Measurements from ENCODE around the gene DTNA. TPM values are rescaled to one million over a fixed set of nuclear protein-coding genes. Genes with fewer than 3 reads are reported as not detected.
"Not testable (repeated sequence)": the region's sequence is repeated elsewhere in the genome, so short reads cannot be mapped to it uniquely, and the experiment has no call there.

DTNA gene
- total RNA-seq, 2 donors from 2014 or later: 10.7 to 76.2 TPM

DNA sequence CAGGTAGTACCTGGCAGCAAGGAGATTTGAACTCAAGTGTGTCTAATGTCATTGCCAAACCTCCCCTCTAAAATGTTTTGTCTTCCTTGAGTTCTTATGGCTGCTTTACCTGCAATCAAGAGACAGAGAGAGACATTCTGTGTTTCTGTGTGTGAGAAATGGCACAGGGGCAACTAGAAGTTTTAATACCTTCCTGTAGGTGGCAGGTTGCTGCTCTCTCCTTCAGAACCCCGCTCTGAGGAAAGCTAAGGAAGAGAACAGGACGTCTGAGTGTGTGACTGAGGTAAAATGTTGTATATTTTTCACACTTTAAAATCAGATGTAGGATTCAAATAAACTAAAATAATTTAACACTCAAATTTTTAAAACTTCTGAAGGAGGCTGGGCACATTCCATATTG, 19.2 kb downstream of the DTNA start:
- WGBS: 38% methylated on average over 2 of the region's 2 CpGs
- TF ChIP-seq, protein P1, sequence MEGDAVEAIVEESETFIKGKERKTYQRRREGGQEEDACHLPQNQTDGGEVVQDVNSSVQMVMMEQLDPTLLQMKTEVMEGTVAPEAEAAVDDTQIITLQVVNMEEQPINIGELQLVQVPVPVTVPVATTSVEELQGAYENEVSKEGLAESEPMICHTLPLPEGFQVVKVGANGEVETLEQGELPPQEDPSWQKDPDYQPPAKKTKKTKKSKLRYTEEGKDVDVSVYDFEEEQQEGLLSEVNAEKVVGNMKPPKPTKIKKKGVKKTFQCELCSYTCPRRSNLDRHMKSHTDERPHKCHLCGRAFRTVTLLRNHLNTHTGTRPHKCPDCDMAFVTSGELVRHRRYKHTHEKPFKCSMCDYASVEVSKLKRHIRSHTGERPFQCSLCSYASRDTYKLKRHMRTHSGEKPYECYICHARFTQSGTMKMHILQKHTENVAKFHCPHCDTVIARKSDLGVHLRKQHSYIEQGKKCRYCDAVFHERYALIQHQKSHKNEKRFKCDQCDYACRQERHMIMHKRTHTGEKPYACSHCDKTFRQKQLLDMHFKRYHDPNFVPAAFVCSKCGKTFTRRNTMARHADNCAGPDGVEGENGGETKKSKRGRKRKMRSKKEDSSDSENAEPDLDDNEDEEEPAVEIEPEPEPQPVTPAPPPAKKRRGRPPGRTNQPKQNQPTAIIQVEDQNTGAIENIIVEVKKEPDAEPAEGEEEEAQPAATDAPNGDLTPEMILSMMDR (IDR thresholded peaks at IDR 0.05): peak in 2 of 4 experiments; percentile 34 to 43
- no peak for TF ChIP-seq POLR2AphosphoS5 (IDR thresholded peaks at IDR 0.05)
- Histone ChIP-seq H3K4me1 (replicated peaks) (no peaks in the 10 kb centered on the region), H3K27me3 (replicated peaks; ENCODE audit: insufficient read depth) (no peaks in the 10 kb centered on the region), H3K27ac (peak overlapping the region in 1 of 2 donors; percentile 38), H3K36me3 (no peaks in the 10 kb centered on the region), H3K4me3 (no peak overlapping the region), H3K9me3 (no peaks in the 10 kb centered on the region)
- intact Hi-C loops (cut with DNase I): loop anchor here (10.0 kb wide), 1 partner anchor 234 kb away; no protein-coding TSS in a partner anchor
- DNase-seq (ENCODE audit: low spot score): no peak

DNA sequence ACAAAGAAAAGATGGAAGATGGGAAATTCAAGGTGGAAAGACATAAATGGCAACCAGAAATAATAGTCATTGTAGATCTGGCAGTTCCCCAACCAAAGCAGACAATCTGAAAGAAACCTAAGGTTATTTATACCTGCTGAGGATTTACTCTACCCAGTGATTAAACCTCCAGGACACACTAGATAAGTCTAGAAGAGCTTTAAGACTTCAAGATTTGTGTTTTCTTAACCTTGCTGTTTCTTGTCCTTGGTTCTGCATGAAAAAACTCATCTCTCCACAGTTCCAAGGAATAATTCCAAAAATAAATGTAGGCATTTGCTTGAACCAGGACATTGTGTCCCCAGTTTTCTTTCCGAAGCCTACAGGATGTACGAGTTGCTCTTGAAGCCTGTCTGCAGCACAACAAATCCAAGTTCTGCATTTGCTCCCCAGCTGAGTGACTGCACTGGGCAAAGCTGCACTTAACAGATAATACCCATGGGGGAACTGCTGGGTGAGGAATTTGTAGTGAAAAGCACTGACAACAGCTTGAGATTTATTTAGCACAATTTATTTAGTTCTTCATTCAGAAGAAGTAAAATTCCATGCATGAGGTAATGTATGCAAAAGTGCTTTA, 19.8 kb downstream of the DTNA start:
- intact Hi-C loops (cut with DNase I): loop anchor here (10.0 kb wide), 1 partner anchor 235 kb away; no protein-coding TSS in a partner anchor
- DNase-seq (ENCODE audit: low spot score): no peak
- no peak overlapping the region for H3K4me3 ChIP-seq
- TF ChIP-seq, protein P1 (IDR thresholded peaks at IDR 0.05): no peak
- TF ChIP-seq POLR2AphosphoS5 (IDR thresholded peaks at IDR 0.05): peak; percentile 33
- 58% methylated on average over 2 of the region's 2 CpGs for WGBS
- H3K27ac ChIP-seq: peak overlapping the region in 1 of 2 donors; percentile 38
- H3K4me1 ChIP-seq (replicated peaks): no peaks in the 10 kb centered on the region
- no peaks in the 10 kb centered on the region for H3K9me3 ChIP-seq
- no peaks in the 10 kb centered on the region for H3K27me3 ChIP-seq (replicated peaks; ENCODE audit: insufficient read depth)
- H3K36me3 ChIP-seq: no peaks in the 10 kb centered on the region

DNA sequence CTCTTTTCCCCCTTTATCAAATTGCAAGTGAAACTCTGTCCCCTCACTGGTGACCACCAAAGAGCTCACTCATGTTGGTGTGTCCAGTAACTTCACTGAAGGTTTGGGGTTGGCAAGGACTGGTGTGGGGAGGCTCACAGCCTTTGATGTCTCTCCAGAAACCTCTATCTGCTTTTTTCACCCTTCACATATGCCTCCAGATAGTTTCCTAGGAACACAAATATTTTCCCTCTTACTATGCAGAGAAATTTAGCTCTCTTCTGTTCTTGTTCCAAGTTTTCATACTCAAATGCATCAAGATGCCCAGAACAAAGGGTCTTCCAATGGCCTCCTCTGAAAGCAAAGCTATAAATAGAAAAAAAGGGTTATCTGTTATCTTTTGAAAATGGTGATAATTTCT, 20.7 kb downstream of the DTNA start:
- H3K27ac ChIP-seq: peak overlapping the region in 1 of 2 donors; percentile 6
- DNase-seq (ENCODE audit: low spot score): no peak
- TF ChIP-seq POLR2A (IDR thresholded peaks at IDR 0.05) (no peak), POLR2AphosphoS5 (IDR thresholded peaks at IDR 0.05) (no peak)
- TF ChIP-seq, protein P1 (IDR thresholded peaks at IDR 0.05): no peak

DNA sequence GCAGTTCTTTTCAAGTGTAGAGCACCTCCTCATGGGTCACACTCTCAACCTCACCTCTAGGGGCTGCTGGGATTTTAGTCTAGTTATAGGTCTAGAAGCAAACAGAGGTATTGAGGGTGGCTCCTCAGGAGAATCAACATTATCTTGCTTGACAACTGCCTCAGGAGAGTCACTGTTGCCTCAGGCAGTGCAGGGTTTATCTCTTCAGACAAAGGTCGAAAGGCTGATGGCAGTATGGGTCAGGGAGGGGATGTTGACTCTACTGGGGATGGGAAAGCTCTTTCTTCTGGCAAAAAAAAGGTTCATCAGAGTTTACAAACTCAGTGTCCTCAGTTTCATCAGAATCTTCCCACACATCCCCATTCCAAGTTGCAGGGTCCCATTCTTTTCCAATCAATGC, 24.0 kb downstream of the DTNA start:
- no peaks in the 10 kb centered on the region for H3K4me1 ChIP-seq (replicated peaks)
- H3K27ac ChIP-seq: no peak overlapping the region
- H3K36me3 ChIP-seq: no peaks in the 10 kb centered on the region
- TF ChIP-seq POLR2A (IDR thresholded peaks at IDR 0.05): no peak
- TF ChIP-seq, protein P1 (IDR thresholded peaks at IDR 0.05): no peak
- no peak for TF ChIP-seq POLR2AphosphoS5 (IDR thresholded peaks at IDR 0.05)
- no peaks in the 10 kb centered on the region for H3K9me3 ChIP-seq
- H3K4me3 ChIP-seq: no peak overlapping the region
- no peak for DNase-seq (ENCODE audit: low spot score)
- intact Hi-C loops (cut with DNase I): no loop called here
- 61% methylated on average over 1 of the region's 1 CpG for WGBS
- H3K27me3 ChIP-seq (replicated peaks; ENCODE audit: insufficient read depth): no peaks in the 10 kb centered on the region

More for the DNA sequence above, 20.7 kb downstream of the DTNA start:
- Histone ChIP-seq H3K27me3 (replicated peaks; ENCODE audit: insufficient read depth) (no peaks in the 10 kb centered on the region), H3K4me3 (no peak overlapping the region), H3K36me3 (no peaks in the 10 kb centered on the region), H3K4me1 (replicated peaks) (no peaks in the 10 kb centered on the region), H3K9me3 (no peaks in the 10 kb centered on the region)
- intact Hi-C loops (cut with DNase I): no loop called here

DNA sequence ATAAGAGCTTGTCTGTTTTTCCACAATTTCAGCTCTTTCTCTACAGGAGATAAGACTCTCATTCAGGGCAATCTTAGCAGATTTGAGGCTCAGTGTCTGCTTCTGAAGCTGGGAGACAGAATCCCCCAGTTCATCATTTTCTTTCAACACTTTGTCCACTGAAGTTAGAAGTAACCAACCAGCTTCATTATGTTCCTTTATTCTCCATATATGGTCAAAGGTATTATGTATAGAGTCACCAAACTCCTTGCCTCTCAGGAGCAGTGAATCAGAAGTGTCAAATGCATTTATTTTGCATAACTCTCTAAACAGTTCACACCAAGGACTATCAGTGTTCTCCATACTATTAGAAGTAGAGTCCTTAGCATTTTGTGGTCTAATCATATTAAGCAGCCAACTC, 24.4 kb downstream of the DTNA start:
- H3K36me3 ChIP-seq; H3K4me3 ChIP-seq; H3K27me3 ChIP-seq (replicated peaks; ENCODE audit: insufficient read depth); DNase-seq (ENCODE audit: low spot score); H3K4me1 ChIP-seq (replicated peaks); H3K27ac ChIP-seq; intact Hi-C loops (cut with DNase I); H3K9me3 ChIP-seq: not testable (repeated sequence)

All from prostate gland (tissue), 2 donors.